ENCODE measurements around the gene GADD45B.
"Not testable (repeated sequence)": the region's sequence is repeated elsewhere in the genome, so short reads cannot be mapped to it uniquely, and the experiment has no call there.

The GADD45B gene

GRCh38 chr19:2490659-2491058 is 14.7 kb downstream of the GADD45B start:
- DNase-seq = no peak

DNA sequence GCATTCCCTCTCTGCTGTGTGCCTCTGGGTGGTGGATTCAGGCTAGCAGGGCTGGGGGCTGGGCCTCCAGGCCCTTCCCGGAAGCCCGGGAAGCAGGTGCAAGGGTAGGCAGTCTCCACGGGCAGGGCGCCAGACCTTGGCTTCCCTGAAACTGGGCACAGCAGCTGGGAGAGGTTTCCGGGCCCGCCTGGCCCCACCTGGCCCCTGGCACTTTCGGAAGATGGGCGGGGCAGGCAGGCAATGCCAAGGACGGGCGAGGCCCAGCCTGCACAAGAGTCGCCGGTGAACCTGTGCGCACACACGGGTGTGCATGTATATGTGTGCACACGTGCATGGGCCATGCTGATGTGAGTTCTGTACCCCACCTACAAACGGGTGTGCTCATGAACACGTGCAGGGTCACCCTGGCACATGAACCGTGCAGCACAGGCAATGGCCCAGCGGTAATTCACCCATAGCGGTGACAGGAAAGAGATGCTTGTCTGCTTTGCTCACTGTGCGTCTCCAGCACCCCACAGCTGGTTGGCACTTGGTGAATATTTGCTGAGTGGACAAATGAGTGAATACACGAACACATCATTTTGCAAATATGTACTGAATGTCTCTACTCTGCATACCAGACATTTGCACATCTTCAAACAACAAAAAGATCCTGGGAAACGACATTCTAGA is 15.3 kb downstream of the GADD45B start:
- no peak for DNase-seq

DNA sequence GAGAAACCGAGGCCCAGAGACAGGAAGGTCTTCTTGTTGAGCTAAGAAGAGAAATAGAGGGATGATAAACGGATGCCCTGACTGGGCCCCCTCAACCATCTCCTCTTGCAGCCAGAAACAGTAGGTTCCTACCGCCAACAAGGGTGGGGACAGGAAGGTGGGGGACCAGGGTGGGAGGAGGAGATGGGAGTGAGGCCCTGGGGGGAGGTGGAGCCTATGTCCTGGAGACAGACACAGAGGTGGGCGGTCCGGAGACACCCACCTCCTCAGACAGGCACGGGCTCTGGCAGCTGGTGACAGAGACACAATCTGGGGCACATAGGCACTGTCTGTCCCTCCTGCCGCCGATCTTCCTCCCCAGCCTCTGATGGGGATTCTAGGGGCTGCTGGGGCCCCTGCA is 16.9 kb downstream of the GADD45B start:
- no peak for DNase-seq

DNA sequence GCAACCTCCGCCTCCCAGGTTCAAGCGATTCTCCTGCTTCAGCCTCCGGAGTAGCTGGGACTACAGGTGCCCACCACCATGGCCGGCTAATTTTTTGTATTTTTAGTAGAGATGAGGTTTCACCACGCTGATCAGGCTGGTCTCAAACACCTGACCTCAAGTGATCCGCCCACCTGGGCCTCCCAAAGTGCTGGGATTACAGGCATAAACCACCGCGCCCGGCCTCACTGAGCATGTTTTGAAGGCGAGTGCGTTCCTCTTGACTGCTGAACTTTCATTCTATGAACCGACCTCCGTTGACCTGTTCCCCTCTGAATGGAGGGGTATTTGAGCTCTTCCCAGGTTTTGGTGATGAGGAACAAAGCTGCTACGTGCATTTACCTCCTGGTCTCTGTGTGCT is 17.5 kb downstream of the GADD45B start:
- not testable (repeated sequence) for DNase-seq

GRCh38 chr19:2494084-2494446 is 18.1 kb downstream of the GADD45B start:
- no peak for DNase-seq

DNA sequence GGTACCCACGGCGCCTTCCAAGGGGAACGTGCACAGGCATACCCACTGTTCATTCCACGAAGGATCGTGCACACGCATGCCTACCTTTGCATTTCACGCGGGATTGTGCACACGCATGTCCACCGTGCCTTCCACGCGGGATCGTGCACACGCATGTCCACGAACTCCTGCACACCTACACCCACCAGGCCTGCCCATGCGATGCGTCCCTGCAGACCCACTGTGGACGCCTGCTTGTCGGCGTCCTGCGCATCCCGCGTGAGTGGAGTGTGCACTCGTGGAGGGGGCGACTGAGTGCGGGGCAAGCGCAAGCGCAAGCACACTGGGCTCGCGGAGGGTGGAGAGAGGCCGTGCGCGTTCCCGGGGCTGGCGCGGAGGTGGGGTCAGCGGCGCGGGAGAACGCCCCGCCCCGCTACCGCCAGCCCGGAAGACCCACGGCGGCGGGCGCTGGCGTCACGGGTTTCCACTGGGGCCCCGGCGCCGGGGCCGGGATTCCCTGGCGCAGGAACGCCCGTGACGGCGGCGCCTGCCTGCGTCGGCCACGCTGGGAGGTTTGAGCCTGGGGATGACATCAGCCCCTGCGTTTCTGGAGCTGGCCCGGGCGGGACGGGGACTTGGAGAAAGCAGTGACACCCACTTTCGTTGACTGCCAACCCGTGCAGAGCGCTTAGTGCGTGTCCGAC is 18.7 kb downstream of the GADD45B start:
- peak; percentile 67 for DNase-seq

DNA sequence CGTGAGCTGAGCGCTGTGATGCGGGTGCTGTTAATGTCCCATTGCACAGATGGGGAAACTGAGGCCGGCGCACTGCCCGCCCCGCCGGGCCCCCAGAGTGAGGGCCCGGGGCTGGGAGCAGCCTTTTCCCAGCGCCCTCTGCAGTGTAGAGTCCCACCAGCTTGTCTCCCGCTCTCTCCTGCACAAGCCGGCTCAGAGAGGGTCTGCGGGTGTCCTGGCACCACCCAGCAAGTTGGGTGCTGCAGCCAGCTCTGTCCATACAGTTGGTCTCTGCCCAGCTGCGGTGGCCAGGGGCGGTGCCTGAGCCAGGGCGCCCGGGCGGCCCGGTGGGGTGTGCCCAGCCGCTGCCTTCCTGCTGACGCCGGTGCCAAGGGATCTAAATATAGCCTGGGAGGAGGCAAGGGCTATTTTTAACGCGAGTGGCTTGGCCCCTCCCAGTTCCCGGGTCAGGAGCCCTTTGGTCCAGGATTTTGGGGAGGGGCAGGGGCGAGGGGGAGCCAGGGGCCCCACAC is 19.3 kb downstream of the GADD45B start:
- peak; percentile 24 for DNase-seq

GRCh38 chr19:2495651-2496316 is 19.9 kb downstream of the GADD45B start:
- DNase-seq = no peak

DNA sequence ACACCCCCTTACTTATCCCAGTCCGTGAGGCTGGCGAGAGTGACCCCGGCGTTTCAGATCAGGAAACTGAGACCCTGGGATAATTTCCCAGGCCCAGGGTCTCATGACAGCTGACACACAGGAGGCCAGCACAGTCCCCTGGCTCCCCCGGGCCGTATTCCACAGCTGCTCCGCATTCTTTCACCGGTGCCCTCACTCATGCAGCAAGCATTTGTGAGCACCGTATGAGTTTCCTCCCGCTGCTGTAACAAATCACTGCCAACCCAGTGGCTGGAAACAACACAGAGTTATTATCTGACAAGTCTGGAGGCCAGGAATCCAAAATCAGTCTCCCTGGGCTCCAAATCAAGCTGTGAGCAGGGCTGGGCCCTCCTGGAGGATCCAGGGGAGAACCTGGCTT is 21.3 kb downstream of the GADD45B start:
- no peak for DNase-seq

DNA sequence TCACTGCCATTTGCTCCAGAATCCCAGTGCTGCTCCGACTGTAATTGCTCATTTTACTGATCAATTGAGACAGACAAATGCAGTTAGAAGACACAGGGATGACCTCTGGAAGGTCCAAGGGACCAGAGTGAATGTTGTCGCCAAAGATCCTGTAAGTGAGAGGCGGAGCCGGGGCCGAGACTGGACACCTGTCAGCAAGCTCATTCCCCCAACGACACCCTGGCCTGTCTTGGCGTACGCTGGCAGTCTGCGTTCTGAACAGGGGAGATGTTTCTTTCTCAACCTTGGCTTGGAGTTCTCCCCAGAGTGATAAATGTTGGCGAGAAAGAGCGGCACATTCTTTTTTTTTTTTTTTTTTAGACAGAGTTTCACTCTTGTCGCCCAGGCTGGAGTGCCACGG is 24.2 kb downstream of the GADD45B start:
- DNase-seq = no peak

GRCh38 chr19:2500841-2501261 is 24.9 kb downstream of the GADD45B start:
- DNase-seq = no peak

DNA sequence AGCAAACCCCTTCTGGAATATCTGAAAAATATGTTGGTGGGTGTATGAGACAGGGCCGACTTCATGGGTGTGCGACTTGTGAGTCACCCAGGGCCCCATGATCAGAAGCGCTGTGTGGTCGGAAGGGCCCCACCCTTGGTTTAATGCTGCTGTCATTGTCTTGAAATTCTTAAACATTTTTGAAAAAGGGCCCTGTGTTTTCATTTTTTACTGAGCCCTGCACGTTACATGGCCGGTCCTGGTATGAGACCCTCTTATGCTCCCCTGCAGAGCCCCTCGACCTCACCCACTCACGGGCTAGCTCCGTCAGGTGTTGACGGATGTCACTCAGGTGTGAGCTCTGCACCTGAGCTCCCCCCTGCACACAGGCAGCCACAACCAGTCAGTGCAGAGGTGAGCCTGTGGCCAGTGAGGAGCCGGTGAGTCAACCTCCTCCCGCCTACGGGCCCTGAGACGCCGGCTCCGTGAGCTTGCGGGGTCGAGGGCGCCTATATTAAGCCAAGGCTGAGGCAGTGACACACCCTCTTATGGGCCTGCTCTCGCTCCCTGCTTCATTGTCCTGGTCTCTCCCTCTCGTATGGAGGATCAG is 27.7 kb downstream of the GADD45B start:
- DNase-seq = peak; percentile 81

GRCh38 chr19:2506656-2507055 is 30.7 kb downstream of the GADD45B start:
- DNase-seq = not testable (repeated sequence)

GRCh38 chr19:2507109-2507508 is 31.2 kb downstream of the GADD45B start:
- DNase-seq = peak; percentile 52

DNA sequence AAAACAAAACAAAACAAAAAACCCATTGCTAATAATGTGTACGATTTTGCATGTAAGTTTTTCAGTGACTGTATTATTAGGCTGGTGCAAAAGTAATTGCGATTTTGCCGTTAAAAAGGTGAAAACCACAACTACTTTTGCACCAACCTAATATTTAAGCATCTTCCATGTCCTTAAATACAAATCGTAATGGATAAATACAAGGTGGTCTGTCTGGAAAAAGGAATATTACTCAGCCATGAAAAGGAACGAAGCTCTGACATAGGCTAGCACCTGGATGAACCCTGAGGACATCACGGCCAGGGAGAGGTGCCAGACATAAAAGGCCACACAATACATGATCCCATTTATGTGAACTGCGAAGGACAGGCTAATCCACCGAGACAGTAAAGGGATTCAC is 33.2 kb downstream of the GADD45B start:
- DNase-seq = no peak

DNA sequence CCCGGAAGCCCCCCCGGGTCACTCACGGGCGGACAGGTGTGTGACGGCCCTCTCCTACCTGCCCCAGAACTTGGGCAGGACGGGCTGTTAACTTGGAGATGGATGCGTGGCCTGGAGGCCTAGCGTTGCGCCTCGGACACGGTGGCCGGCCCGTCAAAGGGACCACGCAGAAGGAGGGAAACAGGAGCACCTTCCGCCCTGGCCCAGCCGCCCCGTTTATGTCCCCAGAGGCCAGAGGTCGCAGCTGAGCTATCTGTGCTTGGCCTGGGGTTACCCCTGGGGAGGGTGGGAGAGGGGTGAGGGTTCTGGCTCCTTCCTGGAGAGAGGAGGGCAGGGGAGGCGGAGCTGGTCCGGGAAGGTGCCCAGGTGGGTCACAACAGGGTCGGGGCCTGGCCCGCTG is 35.6 kb downstream of the GADD45B start:
- no peak for DNase-seq

GRCh38 chr19:2511991-2512390 is 36.1 kb downstream of the GADD45B start:
- no peak for DNase-seq

DNA sequence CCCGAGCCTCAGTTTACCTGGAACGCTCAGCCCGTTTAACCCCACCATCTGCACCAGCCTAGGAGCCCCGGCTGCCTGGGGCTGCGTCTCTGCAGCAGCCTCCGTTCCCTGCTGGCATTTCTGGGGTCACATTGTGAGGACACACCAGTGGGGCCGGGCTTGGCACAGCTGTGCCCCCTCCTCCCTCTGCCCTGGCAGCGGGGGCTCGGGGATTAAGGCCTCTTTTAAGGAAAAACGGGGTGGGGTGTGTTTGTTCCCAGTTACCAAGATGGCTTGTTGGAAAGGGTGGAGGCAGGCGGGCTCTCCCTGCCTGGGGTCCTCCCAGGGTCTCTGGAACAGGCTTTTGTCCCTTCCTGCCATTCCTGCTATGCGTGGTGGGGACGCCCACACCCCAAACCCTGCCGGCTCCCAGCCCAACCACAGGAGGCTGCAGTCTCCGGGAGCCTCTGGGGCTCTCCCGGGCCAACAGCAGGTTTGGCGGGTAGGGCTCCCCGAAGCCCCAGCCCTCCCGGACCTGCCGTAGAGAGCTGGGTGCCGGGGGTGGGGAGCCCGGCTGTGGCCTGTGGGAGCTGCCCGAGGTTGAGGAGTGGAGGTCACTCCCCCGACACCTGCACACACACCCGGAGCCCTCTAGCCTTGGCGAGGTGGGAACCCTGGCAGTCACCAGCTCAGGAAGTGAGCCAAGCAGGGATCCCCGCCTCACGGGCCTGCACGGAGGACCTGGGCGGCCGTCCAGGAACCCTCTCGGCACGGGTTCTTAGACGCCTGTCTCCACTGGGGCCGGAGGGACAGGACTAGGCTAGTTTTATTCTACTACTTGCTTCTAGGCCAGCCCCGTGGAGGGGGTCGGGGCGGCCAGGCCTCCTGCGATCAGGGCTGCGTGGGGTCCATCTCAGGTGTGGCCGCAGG is 36.9 kb downstream of the GADD45B start:
- no peak for DNase-seq

DNA sequence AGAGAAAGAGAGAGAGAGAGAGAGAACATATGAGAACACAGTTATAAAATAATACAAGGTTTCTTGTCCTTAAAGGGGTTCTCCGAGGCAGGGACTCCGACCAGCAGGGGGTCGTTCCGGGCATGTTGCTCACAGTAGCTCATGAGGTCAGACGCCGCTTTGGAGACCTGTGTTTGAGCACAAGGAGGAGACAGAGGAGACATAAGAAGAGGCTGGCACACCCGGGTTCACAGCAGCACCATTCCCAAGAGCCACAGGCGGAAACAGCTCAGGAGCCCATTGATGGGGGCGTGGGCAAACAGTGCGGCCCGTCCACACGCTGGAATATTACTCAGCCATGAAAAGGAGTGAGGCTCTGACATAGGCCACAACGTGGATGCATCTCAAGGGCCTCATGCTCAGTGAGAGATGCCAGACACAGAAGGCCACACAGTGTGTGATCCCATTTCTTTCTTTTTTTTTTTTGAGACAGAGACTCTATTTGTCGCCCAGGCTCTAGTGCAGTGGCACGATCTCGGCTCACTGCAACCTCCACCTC is 39.1 kb downstream of the GADD45B start:
- DNase-seq = no peak

DNA sequence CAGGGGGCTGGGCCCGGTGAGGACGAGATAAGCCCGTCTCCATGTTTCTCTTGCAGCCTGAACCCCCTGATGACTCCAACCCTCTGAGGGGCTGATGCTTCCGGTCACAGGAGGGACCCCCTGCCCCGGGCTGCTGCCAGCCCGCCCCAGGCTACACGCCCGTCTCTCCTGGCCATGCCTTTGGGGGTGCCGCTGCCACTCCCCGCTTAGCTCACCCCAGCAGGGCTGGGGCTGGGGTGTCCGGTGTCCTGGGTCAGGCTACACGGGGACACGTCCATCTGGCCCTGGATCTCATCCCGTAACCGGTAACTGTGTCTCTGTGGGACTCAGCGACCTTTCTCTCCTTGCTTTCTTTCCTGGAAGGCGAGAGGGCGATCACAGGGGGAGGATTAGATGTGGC is 40.8 kb downstream of the GADD45B start:
- no peak for DNase-seq

DNA sequence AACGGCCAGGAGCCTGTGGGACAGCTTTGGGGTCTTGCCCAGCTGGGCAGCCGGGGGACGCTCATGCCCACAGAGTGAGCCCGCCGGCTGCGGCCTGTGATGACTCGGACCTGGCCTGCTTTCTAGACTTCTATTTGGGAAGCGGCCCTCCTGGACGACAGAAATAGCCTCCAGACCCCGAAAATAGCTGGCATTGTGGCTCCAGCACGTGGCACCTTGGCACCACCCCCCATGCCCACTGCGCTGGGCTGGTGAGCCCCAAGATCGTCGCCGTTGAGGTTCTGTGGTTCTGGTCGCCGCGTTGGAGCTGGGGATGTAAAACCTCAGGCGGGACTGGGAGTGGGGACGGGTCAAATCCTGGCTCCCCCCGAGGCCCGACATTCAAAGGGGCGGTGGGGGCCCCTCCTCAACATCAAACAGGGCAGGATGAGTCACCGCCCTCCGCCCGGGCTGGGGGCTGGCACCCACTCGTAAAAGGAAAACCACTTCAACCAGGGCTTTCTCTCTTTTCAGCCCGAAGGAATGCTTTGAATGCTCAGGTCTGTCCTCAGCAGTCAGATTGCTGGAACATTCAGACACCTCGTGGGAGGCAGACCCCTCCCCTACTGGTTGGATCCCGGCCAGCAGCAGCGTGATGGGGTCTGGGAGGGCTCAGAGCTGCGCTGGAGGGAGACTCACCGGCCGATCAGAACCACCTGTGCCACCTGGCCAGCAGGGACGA is 42.1 kb downstream of the GADD45B start:
- DNase-seq = peak; percentile 61

DNA sequence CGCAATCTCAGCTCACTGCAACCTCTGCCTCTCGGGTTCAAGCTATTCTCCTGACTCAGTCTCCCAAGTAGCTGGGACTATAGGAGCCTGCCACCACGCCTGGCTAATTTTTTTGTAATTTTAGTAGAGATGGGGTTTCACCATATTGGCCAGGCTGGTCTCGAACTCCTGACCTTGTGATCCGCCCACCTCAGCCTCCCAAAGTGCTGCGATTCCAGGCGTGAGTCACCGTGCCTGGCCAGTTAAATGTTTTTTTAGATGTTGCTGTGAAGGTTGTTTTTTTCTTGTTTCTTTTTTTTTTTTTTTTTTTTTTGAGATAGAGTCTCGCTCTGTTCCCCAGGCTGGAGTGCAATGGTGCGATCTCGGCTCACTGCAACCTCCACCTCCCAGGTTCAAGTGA is 42.9 kb downstream of the GADD45B start:
- DNase-seq = not testable (repeated sequence)
